Stomach (tissue), 9 donors: Measurements from ENCODE around the gene LIN7A. TPM values are rescaled to one million over a fixed set of nuclear protein-coding genes. Genes with fewer than 3 reads are reported as not detected.

ENCODE experiments used
- DNase-seq, 2 donors: peaks; one replicate each; pipeline versions ENCODE4 v3.0.0 to v3.0.0-alpha.2; 2013 to 2019
- H3K27ac ChIP-seq, 5 donors: fragments of 200-600 bp in 4 of 5; sonication (generic) in 4 of 5; one replicate each; pipeline ENCODE4 v1.5.1; 2013 to 2019; ENCODE audit warnings: mild to moderate bottlenecking in 1 of 5, moderate library complexity in 1 of 5
- H3K27me3 ChIP-seq, 3 donors: fragments of 200-600 bp; sonication (generic); one replicate each; pipeline ENCODE4 v1.5.1; 2017 to 2019; ENCODE audit warnings: mixed run types in 1 of 3
- H3K36me3 ChIP-seq, 4 donors: fragments of 200-600 bp; sonication (generic); 1 replicate in 3 of 4; 2 replicates in 1 of 4; pipeline ENCODE4 v1.5.1; 2016 to 2019
- H3K4me1 ChIP-seq, 4 donors: fragments of 200-600 bp; sonication (generic); one replicate each; pipeline ENCODE4 v1.5.1; 2016 to 2019
- H3K4me3 ChIP-seq, 4 donors: fragments of 200-600 bp; sonication (generic) in 3 of 4; one replicate each; pipeline ENCODE4 v1.5.1; 2016 to 2019; ENCODE audit warnings: mild to moderate bottlenecking in 1 of 4
- H3K9me3 ChIP-seq, 4 donors: fragments of 200-600 bp; sonication (generic); one replicate each; pipeline ENCODE4 v1.5.1; 2016 to 2019
- EP300 ChIP-seq: sonication (generic); formaldehyde crosslinking; IDR thresholded peaks from one replicate; pipeline ENCODE4 v1.6.1; 2017; ENCODE audit warnings: antibody characterized with exemption
- POLR2A ChIP-seq, 4 donors: fragments of 450-650 bp; IDR thresholded peaks; one replicate each; pipeline ENCODE4 v1.6.1; 2016; ENCODE audit warnings: antibody characterized with exemption in 4 of 4, control low read depth in 2 of 4, mild to moderate bottlenecking in 1 of 4, moderate library complexity in 1 of 4
- POLR2AphosphoS5 ChIP-seq, 3 donors: sonication (generic); formaldehyde crosslinking; IDR thresholded peaks; one replicate each; pipeline ENCODE4 v1.6.1; 2016; ENCODE audit warnings: antibody characterized with exemption in 3 of 3
- WGBS, 5 donors: extraction: QIAGEN DNeasy Blood & Tissue Kit in 3 of 5; methylation state at CpG; one replicate each; pipeline versions ENCODE4 v1.1.5 to v1.1.7; 2013 to 2018; 5-methylcytosine and 5-hydroxymethylcytosine counted together
- intact Hi-C: fragments of 100-400 bp; cut with DNase I; formaldehyde crosslinking; loops from one replicate; pipeline ENCODE4 v1.15.1; 2023; ENCODE audit warnings: low total_unique reads
- polyA plus RNA-seq, 3 donors: library from polyadenylated mRNA; stranded (reverse); fragments of 200-250 nt; gene quantifications; one replicate each; pipeline ENCODE4 v1.2.3, GENCODE V29; 2013
- total RNA-seq, 5 donors: library from RNA; depleted of rRNA; stranded (reverse); fragments of >200 nt; gene quantifications; one replicate each; pipeline versions ENCODE4 v1.1.0 to v1.2.3, GENCODE V29; 2014 to 2016
- TF ChIP-seq, protein P1 (sequence below), 7 experiments: fragments of 450-650 bp in 4 of 7; fragments of 200-600 bp in 3 of 7; sonication (generic) in 3 of 7; IDR thresholded peaks; one replicate each; pipeline ENCODE4 v1.5.1; 2016 to 2019; ENCODE audit warnings: antibody characterized with exemption in 7 of 7, control low read depth in 2 of 7, mild to moderate bottlenecking in 1 of 7
- donor health status: healthy with polysubstance abuse.
- donor health status: Bipolar disorder and iron deficiency.
- donor health status: healthy.

The LIN7A gene
- total and polyA plus RNA-seq, 8 donors = 0.45 to 163 (median 2.7) TPM

DNA sequence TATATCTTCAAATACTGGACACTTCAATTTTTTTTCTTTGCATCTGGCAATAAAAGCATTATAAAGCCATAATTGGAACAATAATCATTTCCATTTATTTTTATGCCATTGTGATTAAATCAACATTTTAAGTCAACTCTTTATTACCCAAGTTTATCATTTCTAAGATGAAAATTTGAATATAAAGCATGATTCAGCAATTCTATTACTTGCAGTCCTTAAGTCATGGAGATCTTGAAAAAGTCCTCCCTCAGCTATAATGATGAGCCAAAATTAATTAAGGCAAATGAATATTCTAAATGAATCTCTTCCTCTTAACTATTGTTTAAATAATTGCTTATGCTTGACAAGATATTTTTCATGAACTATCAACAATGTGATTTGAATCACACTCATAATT lies 65.7 kb downstream of the LIN7A start:
- Histone ChIP-seq H3K27ac (no peak overlapping the region), H3K27me3 (no peaks in the 10 kb centered on the region)
- TF ChIP-seq, protein P1, sequence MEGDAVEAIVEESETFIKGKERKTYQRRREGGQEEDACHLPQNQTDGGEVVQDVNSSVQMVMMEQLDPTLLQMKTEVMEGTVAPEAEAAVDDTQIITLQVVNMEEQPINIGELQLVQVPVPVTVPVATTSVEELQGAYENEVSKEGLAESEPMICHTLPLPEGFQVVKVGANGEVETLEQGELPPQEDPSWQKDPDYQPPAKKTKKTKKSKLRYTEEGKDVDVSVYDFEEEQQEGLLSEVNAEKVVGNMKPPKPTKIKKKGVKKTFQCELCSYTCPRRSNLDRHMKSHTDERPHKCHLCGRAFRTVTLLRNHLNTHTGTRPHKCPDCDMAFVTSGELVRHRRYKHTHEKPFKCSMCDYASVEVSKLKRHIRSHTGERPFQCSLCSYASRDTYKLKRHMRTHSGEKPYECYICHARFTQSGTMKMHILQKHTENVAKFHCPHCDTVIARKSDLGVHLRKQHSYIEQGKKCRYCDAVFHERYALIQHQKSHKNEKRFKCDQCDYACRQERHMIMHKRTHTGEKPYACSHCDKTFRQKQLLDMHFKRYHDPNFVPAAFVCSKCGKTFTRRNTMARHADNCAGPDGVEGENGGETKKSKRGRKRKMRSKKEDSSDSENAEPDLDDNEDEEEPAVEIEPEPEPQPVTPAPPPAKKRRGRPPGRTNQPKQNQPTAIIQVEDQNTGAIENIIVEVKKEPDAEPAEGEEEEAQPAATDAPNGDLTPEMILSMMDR (IDR thresholded peaks at IDR 0.05) = no peak
- TF ChIP-seq EP300 (no peak), POLR2A (IDR thresholded peaks at IDR 0.05) (no peak), POLR2AphosphoS5 (IDR thresholded peaks at IDR 0.05) (no peak)

DNA sequence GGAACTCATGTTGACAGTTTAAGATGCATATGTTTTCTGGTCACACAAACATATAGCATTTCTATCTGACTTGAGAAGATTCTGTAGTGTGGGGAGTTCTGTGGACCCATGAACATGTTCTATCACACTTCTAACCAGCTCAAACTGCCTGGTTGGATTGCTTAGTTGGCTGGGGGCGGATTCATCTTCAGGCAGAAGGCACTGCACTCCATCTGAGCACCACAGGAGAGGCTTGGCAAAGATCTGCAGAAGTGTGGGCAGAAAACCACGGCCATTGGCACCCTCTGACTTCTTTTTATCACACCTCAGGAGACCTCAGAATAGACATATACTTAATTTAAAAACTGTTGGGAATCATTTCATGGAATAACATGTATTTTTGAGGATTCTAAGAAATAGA lies 68.5 kb downstream of the LIN7A start:
- no peaks in the 10 kb centered on the region for H3K4me1 ChIP-seq
- H3K4me3 ChIP-seq = no peak overlapping the region
- no peak for DNase-seq
- intact Hi-C loops = no loop called here
- WGBS, 5 donors = 57 to 73% (median 63%) methylated on average over 2 of the region's 2 CpGs
- no peaks in the 10 kb centered on the region for H3K36me3 ChIP-seq
- no peak for TF ChIP-seq EP300
- TF ChIP-seq POLR2A (IDR thresholded peaks at IDR 0.05) = no peak
- TF ChIP-seq POLR2AphosphoS5 (IDR thresholded peaks at IDR 0.05) = no peak
- TF ChIP-seq, protein P1 (IDR thresholded peaks at IDR 0.05) = no peak
- H3K27ac ChIP-seq = no peak overlapping the region
- H3K27me3 ChIP-seq = no peaks in the 10 kb centered on the region
- H3K9me3 ChIP-seq = no peaks in the 10 kb centered on the region

More for the DNA sequence above, 65.7 kb downstream of the LIN7A start:
- Histone ChIP-seq H3K4me1 (no peaks in the 10 kb centered on the region), H3K9me3 (no peaks in the 10 kb centered on the region), H3K36me3 (no peaks in the 10 kb centered on the region), H3K4me3 (no peak overlapping the region)
- intact Hi-C loops = no loop called here
- DNase-seq = no peak

DNA sequence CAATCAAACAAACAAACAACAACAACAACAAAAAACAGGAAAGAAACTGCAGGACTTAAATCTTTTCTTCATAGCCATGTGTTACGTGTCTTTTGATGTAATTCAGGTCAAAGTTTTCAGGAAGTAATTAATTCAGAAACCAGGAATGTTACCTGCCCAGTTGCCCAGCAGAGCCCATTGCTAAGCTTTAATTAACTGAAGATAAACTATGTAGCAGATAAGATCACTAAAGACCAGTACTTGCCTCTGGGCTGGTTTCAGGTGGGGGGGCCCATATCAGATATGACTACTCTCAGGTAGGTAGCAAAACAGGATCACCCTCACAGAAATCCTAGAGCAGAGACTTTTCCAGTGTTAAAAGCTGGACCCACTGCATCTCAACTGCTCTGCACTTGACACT lies 69.2 kb downstream of the LIN7A start:
- no peaks in the 10 kb centered on the region for H3K4me1 ChIP-seq
- no peak overlapping the region for H3K27ac ChIP-seq
- peak in 1 of 2 donors; percentile 30 for DNase-seq
- no peaks in the 10 kb centered on the region for H3K36me3 ChIP-seq
- no peak overlapping the region for H3K4me3 ChIP-seq
- H3K27me3 ChIP-seq = no peaks in the 10 kb centered on the region
- intact Hi-C loops = no loop called here
- TF ChIP-seq POLR2AphosphoS5 (IDR thresholded peaks at IDR 0.05) (no peak), EP300 (no peak), POLR2A (IDR thresholded peaks at IDR 0.05) (no peak)
- TF ChIP-seq, protein P1 (IDR thresholded peaks at IDR 0.05) = no peak
- H3K9me3 ChIP-seq = no peaks in the 10 kb centered on the region
- 48 to 69% (median 50%) methylated on average over 1 of the region's 1 CpG for WGBS, 5 donors

DNA sequence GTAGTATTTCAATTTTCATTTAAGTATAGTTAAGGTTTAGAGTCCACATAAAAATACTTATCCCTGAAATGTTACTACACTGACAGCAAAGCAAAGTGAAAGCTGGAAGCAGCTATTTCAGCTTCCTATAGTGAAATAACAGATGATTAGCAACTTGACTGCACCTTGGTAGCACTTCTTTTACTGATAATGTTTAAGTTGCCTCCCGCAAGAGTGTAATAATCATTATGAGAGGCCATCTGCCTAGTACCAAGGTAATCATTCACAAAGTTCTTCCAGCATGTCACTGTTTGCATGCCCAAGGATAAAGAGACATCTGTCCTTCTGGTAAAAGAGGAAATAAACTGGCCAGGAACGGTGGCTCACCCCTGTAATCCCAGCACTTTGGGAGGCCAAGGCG lies 69.8 kb downstream of the LIN7A start:
- no peak for DNase-seq
- TF ChIP-seq POLR2A (IDR thresholded peaks at IDR 0.05) (no peak), EP300 (no peak), POLR2AphosphoS5 (IDR thresholded peaks at IDR 0.05) (no peak)
- TF ChIP-seq, protein P1 (IDR thresholded peaks at IDR 0.05) = no peak
- Histone ChIP-seq H3K4me1 (no peaks in the 10 kb centered on the region), H3K4me3 (no peak overlapping the region), H3K27ac (no peak overlapping the region), H3K9me3 (no peaks in the 10 kb centered on the region), H3K36me3 (no peaks in the 10 kb centered on the region), H3K27me3 (no peaks in the 10 kb centered on the region)
- 60 to 77% (median 63%) methylated on average over 3 of the region's 3 CpGs for WGBS, 5 donors
- intact Hi-C loops = no loop called here
